Activated T-helper 9 cell treated with anti-CD3 and anti-CD28 coated beads, Interleukin-2, amount 50 U/mL, for 16 hours (primary cell): Measurements from ENCODE around the gene TNFRSF12A.
"Not testable (repeated sequence)": the region's sequence is repeated elsewhere in the genome, so short reads cannot be mapped to it uniquely, and the experiment has no call there.

Source experiments
- DNase-seq: peaks from one replicate; pipeline ENCODE4 v3.0.0-alpha.2; 2020; ENCODE audit warnings: low read depth

Gene TNFRSF12A

DNA sequence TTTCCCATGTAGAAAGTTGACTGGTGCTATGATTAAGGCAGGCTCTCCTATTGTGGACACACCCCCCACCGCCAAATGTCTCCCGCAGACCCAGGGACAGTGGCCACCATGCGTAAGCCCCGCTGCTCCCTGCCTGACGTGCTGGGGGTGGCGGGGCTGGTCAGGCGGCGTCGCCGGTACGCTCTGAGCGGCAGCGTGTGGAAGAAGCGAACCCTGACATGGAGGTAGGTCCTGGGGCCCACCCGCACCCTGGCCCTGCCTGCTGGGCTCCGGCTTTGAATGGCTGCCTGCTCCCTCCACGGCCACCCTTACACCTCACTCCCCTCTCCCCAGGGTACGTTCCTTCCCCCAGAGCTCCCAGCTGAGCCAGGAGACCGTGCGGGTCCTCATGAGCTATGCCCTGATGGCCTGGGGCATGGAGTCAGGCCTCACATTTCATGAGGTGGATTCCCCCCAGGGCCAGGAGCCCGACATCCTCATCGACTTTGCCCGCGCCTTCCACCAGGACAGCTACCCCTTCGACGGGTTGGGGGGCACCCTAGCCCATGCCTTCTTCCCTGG lies 29.8 kb downstream of the TNFRSF12A start:
- no peak for DNase-seq

DNA sequence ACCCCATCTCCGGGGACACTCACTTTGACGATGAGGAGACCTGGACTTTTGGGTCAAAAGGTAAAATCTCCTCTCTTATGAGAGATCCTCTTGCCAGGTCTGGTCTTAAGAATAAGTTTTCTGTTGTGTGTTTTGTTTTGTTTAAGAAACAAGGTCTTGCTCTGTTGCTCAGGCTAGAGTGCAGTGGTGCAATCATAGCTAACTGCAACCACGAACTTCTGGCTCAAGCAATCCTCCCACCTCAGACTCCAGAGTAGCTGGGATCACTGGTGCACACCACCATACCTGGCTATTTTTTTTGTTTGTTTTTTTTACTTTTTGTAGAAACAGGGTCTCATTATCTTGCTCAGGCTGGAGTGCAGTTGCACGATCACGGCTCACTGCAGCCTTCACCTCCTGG lies 30.3 kb downstream of the TNFRSF12A start:
- no peak for DNase-seq

DNA sequence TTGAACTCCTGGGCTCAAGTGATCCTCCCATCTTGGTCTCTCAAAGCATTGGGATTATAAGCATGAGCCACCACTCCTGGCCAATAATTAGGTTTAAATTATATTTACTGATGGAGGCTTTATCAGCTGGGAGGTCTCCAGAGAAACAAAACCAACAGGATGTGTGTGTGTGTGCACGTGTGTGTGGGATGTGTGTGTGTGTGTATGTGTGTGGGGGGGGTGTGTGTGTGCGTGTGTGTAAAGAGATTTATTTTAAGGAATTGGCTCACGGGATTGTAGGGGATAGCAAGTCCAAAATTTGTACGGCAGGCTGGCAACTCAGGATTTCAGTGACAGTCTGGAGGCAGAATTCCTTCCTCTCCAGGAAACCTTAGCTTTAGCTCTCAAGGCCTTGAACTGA lies 30.8 kb downstream of the TNFRSF12A start:
- no peak for DNase-seq

DNA sequence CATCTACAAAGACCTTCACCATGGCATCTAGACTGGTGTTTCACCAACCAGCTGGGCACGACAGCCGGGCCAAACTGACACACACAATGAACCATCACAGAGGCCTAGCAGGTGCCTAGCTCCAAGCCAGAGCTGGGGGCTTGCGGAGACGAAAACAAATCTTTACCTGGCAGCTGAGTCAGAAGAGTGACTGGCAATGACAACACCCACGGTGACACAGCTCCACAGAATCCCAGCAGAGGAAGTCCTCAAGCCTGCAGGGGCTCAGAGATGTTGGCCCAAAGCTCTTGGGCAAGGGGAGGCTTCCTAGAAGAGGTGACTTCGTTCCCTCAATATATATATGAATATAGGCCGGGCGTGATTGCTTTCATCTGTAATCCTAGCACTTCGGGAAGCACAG lies 31.3 kb downstream of the TNFRSF12A start:
- no peak for DNase-seq

DNA sequence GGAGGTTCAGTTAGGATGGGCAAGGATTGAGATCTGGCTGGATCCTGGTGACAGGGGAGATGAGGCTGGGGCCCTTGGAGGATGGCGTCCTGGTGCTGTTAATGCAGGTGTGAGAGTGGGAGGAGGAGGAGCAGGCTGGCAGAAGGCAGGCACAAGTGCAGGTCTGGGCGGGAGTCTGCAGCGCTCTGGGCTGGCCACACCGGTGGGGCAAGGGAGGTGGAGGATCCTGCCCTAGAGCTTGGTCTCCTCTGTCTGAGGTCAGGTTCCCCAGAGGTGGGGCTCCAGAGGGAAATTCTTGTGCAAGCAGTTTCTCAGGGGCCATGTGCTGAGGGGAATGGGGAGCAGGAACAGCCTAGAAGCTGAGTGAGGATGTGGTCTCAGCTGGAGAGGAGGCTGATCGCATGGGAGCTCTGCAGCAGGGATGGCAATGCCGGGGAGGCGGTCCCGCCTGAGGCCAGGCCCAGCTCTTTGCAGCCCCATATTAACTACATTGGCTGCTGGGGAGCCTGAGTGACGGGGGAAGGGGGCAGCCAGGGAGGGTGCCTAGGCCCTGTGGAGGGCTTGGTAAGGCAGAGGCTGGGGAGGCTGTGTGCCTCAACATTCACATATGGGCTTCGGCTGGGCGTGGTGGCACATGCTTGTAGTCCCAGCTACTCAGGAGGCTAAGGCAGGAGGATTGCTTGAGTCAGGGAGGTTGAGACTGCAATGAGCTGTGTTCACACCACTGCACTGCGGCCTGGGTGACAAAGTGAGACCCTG lies 32.6 kb downstream of the TNFRSF12A start:
- not testable (repeated sequence) for DNase-seq

DNA sequence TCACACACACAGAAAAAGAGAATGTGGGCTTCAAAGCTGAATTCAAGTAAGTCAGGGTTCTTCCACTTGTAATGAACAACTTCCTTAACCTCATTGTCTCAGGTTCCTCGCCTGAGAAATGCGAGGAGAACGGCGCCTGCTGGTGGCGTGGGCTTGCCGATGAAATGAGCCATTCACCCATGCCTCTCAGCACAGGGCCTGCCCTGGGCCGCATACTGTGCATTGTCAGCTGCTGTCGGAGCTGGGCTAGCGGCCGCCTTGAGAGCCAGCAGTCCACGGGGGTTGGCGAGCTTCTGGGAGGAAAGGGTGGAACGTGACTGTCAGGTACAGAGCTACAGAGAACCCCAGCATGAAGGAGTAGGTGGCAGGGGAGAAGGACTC lies 33.2 kb downstream of the TNFRSF12A start:
- DNase-seq = not testable (repeated sequence)

DNA sequence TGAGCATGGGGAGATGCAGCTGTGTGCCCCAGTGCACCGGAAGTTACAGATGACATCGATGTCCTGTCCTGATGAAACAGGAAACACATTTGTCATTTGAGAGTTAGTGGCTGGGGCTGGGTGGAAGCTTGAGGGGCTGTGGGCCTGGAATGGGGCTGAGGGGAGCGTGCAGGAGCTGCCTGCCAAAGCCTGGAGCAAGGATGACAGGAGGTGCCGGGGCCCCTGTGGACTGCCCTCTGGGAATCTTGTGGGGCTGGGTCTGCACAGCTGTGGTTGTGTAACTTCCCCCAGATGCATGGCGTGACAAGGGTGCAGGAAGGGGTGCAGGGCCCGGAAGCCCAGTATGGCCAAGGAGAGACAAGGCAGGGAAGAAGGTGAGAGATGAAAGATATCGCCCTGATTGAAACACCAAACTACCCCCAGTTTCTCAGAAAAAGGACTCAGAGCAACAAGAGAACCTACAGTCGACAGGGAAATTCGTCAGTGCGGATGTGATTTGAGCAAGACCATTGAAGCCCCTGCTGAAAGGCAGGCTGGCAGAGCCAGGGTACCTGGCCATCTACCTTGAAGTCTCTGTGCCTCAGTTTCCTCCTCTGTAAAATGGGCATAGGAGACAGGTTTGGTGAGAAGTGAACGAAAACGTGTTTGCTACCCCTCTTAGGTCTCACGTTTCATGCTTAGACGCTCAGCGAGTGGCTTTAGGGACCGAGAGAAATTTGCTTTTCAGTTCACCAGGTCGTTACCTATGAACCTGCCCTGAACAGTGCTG lies 35.0 kb downstream of the TNFRSF12A start:
- no peak for DNase-seq

DNA sequence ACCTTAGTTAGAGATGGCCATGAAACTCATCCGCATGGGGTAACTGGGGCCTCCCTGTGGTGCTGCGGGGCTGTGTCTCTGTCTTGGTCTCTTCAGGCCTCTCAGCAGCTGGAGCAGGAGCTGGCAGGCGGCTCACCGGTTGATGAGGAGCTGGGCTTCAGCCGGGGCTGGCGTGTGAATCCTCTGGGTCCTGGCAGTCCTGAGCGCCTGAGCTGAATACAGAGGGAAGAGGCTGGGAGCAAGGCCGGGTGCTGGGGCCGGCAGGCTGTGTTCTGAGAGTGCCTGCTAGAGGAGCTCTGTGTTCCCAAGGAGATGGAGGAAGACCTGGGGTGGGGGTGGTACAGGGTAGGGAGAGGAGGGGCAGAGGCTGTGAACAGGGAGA lies 35.6 kb downstream of the TNFRSF12A start:
- not testable (repeated sequence) for DNase-seq

DNA sequence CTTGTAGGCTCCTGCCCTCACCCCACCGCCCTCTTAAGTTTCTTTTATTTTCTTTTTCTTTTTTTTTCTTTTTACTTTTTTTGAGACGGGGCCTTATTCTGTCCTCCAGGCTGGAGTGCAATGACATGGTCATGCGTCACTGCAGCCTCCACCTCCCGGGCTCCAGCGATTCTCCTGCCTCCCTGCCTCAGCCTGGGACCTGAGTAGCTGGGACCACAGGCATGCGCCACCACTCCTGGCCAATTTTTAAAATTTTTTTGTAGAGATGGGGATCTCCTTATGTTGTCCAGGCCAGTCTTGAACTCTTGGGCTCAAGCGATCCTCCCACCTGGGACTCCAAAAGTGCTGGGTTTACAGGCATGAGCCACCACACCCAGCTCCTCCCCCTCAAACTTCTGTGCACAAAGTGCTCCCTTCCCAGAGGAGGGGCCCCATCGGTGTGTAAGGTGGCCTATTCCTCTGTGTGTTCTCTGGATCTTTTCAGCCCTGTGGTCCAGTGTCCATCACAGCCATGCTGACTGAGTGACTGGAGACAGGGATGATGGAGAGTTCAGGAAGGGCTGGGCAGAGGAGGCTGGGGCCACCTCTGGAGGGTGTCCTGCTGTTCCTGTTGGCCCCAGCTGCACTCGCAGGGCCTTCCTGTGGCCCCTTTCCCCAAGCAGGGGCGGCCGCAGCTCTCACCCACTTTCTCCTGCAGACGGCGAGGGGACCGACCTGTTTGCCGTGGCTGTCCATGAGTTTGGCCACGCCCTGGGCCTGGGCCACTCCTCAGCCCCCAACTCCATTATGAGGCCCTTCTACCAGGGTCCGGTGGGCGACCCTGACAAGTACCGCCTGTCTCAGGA lies 36.4 kb downstream of the TNFRSF12A start:
- DNase-seq = no peak

DNA sequence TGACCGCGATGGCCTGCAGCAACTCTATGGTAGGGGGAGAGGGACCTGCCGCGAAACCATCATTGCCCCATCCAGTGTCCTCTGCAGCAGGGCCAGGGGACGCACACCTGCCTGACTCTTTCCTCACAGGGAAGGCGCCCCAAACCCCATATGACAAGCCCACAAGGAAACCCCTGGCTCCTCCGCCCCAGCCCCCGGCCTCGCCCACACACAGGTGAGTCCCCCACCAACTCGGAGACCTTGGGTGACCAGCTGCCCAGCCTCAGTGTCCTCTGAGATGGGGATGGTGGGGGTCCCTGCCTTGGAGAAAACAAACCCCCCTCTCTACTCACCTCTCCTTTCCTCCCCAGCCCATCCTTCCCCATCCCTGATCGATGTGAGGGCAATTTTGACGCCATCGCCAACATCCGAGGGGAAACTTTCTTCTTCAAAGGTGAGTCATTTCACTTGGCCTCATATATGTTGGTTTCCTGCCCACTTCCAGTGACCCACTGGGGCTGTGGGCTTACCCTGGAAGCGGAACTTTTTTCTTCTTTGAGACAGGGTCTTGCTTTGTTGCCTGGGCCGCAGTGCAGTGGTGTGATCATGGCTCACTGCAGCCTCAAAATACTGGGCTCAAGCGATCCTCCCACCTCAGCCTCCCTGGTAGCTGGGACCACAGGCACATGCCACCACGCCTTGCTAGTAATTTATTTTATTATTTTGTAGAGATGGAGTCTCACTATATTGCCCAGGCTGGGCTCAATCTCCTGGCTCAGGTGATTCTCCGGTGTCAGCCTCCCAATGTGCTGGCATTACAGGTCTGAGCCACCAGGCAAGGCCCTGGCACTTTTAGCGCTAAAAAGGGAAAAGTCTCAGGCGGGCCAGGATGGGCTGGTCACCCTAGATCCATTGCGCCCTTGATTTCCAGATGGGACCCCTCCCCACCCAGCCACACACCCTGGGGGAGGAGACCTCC lies 37.3 kb downstream of the TNFRSF12A start:
- no peak for DNase-seq

DNA sequence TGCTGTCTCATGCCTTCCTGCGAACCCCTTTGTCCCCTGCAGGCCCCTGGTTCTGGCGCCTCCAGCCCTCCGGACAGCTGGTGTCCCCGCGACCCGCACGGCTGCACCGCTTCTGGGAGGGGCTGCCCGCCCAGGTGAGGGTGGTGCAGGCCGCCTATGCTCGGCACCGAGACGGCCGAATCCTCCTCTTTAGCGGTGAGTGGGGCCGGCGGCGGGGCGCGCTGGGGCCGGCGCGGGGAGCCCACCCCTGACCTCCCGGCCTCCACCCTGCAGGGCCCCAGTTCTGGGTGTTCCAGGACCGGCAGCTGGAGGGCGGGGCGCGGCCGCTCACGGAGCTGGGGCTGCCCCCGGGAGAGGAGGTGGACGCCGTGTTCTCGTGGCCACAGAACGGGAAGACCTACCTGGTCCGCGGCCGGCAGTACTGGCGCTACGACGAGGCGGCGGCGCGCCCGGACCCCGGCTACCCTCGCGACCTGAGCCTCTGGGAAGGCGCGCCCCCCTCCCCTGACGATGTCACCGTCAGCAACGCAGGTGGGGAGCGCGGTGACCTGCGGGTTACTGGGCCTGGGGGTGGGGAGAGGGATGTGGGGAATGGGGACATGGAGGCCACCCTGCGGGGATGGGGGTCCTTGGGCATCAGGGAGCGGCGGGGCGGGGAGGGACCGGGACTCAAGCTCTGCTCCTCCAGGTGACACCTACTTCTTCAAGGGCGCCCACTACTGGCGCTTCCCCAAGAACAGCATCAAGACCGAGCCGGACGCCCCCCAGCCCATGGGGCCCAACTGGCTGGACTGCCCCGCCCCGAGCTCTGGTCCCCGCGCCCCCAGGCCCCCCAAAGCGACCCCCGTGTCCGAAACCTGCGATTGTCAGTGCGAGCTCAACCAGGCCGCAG lies 38.2 kb downstream of the TNFRSF12A start:
- peak; percentile 46 for DNase-seq

DNA sequence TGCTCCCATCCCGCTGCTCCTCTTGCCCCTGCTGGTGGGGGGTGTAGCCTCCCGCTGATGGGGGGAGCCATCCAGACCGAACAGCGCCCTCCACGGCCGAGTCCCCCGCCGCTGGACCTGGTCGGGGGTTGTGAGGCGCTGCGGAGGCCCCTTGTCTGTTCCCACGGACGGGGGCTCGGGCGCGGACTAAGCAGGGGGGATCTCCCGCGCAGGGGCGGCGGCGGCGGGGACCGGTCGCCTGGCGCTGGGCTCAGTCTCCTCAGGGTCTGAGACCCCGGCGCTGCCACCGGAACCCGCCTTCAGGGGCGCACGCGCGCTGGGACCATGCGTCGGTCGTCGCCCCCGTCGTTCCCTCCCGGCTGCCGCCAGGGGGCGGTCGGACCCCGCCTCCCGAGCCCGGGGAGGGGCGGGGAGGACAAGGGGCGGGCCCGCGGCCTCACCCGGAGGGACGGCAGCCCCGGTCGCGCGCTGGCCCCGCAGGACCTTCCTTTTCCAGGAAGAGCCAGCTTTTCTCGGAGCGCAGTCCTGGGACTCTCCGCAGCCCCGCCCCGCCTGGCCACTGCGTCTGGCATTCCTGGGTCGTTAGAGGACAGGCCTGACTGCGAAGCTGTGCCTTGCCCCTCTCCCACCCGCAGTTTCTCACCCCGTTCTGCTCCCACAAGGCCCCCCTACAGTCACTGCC lies 39.0 kb downstream of the TNFRSF12A start:
- DNase-seq = peak; percentile 85

DNA sequence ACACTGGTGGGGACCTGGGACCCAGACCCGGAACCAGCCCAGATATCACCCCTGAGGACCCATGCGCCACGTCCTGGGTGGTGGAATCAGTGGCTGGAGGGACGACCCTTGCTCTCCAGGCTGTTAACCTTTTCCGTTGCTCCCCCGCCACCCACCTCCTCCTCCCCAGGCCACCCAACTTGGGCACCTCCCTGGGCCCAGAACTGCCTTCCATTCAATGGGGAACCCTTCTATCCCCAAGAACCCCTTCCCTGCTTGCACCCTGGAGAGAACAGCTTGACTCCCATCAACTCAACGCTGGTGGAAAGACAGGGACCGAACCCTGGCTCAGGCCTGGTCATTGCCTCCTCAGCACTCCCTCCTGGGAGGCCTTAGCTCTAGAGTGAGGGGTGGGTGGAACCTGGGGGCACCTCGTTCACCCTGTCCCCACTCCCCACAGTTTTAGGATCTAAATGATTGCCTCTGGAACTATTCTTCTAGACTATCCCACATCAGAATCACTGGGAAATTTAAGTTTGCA lies 39.6 kb downstream of the TNFRSF12A start:
- DNase-seq = no peak

DNA sequence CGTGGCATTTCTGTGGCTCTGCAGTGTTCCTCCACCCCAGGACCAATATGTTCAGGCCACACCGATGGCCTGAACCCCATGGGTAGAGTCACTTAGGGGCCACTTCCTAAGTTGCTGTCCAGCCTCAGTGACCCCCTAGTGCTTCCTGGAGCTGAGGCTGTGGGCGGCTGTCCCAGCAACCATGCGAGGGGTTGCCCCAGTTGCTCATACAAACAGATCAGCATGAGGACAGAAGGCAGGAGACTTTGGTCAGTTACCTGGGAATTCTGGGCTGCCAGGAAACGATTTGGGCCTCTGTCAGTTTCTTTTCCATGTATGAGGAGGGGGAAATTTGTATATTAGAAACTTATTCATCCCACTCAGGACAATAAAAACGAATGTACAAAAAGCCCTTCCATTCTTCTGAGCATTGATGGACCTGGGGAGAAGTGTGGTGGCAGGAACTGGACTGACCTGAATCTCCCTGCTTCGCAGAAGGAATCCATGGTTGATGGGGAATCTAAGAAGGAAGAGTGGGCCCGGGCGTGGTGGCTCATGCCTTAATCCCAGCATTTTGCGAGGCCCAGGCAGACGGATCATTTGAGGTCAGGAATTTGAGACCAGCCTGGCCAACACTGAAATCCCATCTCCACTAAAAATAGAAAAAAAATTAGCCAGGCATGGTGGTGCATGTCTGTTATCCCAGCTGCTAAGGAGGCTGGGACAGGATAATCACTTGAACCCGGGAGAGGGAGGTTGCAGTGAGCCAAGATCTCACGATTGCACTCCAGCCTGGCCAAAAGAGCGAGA lies 40.4 kb downstream of the TNFRSF12A start:
- no peak for DNase-seq

DNA sequence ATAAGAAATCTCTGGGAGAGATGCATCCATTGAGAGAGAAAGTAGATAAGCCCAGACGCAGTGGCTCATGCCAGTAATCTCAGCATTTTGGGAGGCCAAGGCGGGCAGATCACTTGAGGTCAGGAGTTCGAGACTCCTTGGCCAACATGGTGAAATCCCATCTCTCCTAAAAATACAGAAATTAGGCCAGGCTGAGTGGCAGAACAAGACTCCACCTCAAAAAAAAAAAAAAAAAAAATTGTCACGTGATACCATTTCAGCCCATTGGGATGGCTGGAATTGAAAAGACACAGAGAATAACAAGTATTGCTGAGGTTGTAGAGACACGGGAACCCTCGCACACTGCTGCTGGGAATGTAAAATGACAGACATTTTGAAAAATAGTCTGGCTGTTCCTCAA lies 42.4 kb downstream of the TNFRSF12A start:
- no peak for DNase-seq

DNA sequence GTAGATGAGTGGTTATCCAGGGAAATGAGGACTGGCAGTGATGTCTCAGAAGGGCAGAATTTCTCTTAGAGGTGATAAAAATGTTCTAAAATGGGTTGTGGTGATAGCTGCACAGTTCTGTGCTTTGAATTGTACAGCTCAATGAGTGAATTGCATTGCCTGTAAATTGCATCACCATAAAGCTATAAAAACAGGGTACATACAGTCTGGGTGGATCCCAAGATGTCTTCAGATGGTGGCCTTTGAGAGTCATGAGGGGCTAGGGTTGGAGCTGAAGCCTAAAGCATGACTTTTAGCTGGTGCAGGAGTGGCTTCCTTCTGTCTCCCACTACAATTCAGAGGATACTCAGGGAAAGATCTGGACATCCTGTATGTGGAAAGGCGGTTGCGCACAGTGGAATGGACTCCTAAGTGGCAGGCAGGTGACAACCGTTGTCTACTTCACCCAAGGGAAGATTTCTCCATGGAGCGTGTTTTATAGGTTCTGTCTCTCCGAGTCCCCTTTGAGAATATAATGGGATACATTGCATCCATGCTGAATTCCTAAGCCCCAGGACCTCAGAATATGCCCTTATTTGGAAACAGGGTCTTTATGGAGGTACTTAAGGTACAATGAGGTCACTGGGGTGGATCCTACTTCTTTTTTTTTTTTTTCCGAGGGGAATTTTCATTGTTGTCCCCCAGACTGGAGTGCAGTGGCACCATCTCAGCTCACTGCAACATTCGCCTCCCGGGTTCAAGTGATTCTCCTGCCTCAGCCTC lies 43.6 kb downstream of the TNFRSF12A start:
- no peak for DNase-seq

DNA sequence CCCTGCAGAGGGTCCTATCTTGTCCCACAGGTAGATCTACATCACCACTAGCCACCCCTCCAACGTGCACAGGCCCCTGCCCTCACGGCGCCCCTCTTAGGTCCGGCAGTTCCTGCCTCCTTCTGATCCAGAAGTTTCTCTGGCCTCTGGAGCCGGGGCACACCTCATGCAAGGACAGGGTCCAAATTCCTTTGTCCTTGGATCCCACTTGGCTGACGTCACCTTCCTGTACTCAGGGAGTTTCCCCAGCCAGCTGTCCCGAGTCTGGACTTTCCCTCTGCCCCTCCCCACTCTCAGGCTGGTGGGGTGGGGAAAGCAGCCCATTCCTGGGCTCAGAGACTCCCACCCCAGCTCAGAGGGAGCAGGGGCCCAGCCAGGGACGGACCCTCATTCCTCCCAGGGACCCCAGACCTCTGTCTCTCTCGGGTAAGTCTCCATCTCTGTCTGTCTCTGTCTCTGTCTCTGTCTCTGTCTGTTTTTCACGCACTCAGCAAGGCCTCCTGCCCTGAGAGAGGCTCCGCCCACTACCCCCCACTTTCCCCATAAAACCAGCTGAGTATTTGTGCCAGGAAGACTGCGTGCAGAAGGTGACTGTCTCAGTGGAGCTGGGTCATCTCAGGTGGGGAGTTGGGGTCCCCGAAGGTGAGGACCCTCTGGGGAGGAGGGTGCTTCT lies 45.0 kb downstream of the TNFRSF12A start, which contains the start of gene IL32:
IL32 (plus strand) TSS at position 572 of the 673 bp plus-strand sequence. CDS start 172 bp downstream, outside the sequence.
- DNase-seq = peak; percentile 53
